NCI-H2227 (cell line): ENCODE results near the gene CD300H.
"Not testable (repeated sequence)": the region's sequence is repeated elsewhere in the genome, so short reads cannot be mapped to it uniquely, and the experiment has no call there.

Experiments used
- DNase-seq: peaks from one replicate; lab custom pipeline; 2025; ENCODE audit not compliant: unreplicated experiment; lab: John Stamatoyannopoulos, UW

Gene CD300H

DNA sequence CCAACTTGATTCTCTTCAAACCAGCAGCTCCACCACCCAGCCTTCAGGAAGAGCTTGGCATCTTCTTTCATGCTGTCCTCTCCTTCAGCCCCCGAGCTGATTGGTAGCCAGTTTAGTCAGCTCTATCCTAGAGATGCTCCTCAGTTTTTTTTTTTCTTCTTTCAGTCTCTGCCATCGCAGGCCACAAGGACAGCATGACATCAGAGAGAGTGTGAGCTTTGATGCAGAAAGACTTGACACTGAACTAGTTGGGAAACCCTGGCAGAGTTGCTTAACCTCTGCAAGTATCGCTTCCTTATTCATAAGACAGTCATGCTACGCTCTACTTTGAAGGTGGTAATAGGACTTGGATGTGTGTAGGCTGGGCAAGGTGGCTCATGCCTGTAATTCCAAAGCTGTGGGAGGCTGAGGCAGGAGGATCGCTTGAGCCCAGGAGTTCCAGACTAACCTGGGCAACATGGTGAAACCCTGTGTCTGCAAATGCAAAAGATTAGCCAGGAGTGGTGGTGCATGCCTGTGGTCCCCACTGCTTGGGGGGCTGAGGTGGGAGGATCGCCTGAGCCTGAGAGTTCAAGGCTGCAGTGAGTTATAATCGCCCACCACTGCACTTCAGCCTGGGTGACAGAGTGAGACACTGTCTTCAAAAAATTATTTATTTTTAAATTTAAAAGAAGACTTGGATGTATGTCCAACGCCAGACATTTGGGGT is 38.7 kb downstream of the CD300H start:
- no peak for DNase-seq

DNA sequence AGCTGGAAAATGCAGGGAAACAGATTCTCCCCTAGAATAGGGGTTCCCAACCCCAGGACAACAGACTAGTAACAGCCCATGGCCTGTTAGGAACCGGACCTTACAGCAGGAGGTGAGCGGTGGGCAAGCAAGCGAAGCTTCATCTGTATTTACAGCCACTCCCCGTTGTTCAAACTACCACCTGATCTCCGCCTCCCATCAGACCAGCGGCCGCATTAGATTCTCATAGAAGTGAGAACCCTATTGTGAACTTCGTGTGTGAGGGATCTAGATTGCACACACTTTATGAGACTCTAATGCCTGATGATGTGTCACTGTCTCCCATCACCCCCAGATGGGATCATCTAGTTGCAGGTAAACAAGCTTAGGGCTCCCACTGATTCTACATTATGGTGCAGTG is 39.6 kb downstream of the CD300H start:
- DNase-seq: no peak

DNA sequence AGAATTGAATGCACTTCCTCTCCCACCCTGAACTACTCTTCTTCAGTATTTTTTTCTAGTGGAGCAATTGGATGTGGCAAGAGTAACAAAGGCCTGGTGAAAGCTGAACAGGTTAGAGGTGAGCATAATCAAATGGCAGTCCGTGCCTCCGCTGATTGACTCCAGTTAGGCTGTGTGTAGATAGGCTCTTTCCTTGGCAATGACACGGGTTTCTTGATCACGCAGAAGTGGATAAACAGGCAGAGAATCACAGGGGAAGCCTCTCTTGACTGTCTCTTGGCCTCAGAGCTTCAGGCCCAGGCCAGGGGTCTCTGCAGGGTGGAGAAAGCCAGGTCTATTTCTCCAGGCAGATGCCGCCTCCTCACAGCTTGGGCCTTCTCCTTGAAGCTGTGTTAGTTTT is 40.2 kb downstream of the CD300H start:
- no peak for DNase-seq

DNA sequence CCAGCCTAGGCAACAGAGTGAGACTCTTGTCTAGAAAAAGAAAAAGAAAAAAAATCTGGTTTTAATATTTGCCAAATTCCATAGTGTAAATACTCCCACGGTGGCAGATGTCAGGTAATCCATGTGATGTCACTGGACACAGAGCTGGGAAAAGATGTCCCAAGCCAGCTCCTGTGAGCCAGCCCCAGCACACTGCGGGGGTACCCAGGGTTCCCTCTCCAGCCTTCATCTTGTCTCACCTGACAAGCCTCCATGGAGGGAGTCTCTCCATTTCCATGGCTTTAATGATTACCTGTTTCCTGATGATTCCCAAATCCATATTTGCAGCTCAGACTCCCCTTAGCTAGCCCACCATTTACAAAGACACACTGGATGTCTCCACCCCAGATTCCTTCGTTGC is 40.6 kb downstream of the CD300H start:
- no peak for DNase-seq

DNA sequence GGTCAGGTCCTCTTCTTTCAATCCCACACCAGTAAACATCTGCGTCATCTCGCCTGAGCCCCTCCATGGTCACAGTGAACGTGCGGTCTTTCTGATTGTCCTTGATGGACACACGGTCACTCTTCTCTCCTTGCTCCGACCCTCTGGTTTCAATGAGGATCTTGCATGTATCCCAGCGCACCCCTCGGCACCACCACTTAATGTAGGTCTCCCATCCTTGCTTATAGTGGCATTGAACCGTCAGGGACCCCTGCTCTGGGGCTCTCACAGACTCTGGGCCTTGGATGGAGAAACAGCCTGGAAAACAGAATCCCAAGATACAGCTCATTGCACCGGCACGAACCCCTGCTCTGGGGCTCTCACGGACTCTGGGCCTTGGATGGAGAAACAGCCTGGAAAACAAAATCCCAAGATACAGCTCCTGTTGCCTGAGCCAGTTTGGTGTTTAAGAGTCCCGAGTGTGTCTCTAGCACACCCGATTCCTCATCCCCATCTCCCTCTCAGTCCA is 41.5 kb downstream of the CD300H start:
- no peak for DNase-seq

DNA sequence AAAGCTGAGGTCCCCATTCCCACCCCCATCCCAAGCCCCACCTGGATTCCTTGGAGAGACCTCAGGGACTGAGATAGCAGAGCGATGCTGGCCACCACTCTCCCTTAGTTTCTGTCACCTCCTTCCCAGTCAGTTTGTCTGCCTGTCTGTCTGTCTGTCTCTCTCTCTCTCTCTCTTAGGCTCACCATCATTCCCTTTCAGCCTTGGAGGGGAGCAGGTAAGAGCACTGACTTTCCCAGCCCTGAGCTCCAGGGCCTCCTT is 41.9 kb downstream of the CD300H start:
- no peak for DNase-seq

DNA sequence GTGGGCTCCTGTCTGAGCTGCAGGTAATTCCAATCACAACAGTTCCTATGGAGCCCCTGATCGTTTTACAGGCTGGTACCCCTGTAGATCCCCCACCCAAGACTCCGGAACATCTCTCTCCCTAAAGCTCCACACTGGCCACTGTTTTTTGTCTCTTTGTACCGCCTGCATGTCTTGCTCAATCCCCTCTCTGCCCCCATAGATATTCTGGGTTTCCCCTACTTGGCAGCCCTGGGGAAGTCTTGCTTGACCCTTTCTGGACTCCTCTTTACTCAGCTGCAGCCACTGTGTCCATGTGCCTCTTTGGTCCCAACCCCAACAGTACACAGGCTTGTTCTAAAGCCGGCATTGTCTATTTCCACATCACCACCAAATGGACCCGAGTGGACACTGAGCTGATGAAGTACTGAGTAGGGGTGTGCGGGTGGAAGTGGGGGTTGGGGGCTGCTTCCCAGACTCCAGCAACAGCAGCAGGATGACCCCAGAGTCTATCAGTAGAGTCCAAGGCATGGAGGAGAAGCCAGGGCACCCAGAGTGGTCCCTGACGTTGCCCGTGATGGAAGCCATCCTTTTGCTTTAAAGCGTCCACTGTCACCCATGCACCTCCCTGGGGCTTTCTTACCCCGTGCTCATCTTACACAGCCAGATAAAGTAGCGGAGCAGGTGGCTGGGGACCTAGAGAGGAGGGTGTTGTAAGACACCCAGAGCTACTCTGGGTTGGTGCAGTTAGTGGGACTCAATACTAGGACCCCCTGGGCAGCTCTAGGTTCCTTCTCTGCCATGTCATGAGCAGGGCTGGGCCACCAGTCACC is 42.5 kb downstream of the CD300H start:
- DNase-seq: no peak

DNA sequence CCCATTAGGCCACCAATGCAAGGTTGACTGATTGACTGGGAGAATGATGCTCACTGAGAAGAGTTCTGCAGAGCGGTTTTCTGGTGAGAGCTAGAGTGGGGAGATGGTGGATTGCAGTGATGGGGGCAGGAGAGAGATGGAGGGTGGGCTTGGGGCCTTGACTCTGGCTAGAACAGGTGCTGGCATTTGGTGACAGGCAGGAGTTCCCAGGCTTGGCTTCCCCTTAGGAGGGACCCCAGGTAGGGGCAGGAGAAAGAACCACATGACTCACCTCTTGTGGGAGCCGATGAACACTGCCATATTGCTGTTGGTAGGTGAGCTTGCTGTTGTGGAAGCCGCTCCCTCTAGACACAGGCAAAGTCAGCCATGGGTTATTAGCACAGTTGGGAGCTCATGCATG is 44.0 kb downstream of the CD300H start:
- no peak for DNase-seq

DNA sequence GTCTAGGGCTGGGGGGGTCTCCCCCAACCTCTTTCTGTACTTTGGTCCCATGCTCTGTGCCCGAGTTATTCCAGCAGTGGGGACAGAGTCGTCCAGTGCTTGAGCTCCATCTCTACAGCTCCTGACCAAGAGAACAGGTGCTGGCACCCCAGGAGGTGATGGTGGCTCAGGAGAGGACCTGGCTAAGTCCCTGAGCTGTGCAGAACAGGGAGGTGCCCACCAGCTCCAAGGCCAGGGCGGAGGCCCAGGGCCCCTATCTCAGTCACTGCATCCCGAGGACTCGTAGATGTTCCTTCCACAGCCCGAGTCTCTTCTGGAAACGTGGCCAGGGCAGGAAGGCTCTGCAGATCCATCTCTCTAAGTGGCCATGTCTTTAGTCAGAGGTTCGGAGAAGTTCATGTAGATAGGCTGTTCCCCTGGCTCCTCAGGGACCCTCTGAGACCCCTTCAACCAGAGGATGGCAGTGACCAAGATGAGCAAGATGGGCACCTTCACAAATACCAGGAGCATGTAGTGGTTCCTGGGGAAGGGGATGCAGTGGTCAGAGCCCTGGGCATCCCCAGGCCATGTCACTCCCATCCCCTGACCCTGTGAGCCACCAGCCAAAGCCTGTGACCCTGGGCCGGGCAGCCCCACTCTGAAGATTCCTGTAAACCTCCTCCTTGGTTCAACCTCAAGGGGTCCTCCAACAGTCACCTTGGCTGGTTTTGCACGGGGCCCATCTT is 44.8 kb downstream of the CD300H start:
- no peak for DNase-seq

DNA sequence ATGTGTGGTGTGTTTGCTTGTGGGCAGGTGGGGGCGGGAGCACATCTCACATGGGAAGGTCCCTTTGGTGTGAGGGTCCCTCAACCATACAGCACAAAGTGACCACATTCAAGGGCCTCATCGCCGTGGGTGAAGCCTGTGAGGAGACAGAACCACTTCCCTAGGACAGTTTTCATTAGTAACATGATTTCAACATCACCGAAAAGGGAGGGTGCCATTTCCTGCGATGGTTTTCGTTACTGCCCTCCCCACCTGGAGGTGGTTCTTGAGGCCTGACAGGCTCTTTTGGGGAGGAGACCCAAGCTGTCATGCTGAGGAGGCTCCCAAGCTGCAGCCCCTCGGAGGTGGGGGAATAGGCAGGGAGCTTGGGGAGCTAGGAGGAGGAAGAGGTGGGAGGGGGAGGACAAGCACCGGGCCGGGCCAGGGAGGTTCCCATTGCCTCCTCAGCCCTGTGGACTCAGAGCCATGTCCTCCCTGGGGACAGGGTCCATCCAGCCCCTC is 45.6 kb downstream of the CD300H start:
- no peak for DNase-seq

DNA sequence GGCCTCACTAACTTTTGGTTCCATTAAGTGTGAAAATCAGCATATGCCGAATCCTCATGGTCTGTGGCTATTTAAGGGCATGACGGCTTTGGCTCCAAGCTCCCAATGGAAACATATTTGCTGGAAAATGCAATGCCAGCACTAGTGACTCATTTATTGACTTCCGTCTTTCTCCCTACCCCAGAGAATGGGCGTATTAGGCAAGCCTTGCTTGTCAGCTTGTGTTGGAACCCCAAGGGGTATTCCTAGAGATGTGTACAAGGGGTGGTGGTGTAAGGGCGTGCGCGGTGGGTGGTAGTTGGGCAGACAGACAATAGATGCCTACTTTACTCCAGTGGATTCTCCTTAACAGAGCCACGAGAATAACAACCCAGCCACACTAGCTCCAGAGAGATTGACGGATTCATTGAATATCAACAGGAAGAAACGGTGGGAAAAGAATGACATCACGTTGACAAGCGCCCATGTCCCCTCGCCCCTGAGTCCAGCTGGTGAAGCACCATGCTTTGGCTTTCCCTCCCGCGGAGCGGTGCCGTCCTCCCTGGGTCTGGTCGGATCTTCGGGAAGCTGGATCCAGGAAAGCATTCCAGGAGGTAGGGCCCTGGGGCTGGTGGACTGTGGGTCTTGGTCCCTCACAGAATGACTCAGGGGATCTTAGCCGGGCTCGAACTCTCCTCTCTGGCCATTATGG is 46.4 kb downstream of the CD300H start:
- no peak for DNase-seq

DNA sequence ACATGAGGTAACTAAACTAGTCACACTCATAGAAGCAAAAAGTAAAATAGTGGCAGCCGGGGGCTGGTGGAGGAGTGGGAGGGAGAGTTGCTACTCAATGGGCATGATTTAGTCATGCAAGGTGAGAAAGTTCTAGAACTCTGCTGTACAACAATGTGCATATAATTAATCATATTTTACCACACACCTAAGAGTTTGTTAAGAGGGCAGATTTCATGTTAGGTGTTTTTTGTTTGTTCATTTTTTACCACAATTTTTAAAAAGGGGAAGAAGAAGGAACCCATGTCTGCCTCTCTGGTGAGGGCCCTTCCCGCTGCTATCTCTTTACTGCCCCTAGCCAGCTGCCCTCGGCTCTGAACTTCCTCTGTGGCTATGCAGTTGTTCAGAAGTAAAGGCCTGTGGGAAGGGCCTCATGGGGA is 47.3 kb downstream of the CD300H start:
- DNase-seq: no peak

DNA sequence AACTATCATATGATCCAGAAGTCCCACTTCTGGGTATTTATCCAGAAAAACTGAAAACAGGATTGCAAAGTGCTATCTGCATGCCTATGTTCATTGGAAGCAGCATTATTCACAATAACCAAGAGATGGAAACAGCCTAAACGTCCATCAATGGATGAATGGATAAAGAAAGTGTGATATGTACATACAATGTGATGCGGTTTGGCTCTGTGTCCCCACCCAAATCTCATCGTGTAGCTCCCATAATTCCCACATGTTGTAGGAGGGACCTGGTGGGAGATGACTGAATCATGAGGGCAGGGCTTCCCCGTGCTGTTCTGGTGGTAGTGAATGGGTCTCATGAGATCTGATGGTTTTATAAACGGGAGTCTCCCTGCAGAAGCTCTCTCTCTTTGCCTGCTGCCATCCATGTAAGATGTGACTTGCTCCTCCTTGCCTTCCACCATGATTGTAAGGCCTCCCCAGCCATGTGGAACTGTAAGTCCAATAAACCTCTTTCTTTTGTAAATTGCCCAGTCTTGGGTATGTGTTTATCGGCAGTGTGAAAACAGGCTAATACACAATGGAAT is 48.8 kb downstream of the CD300H start:
- not testable (repeated sequence) for DNase-seq

DNA sequence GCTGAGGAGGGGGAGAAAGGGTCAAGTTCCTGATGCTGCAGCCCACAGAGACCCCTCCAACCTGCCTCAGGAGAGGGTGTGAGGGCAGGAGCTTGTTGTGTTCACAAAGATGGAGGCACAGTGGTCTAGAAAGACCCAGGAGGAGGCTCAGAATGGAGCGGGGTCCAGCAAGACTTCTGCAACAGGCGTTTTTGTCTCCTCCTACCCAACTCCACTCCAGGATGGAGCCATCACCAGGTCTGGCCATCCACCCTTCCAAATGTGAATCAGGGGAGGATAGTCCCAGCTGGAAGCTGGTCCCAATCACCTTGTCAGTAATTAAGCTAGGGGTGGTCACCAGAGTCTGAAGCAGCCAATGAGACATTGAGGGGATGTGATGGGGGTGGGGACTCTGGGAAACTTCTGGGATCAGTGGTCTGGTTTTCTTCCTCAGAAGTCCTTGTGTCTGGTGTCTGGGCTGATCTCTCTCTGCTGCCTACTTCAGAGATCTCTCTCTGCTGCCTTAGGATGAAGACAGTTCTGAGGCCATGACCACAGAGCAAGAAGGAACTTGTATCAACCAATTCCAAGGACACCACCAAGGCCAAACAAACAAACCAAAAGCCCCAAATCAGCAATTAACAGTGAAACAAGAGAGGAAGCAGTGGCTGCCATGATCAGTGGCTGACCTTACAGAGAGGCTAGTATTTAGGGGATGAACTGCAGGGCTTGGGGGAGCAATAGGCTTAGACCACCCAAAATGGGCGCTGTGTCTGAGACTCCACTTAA is 50.6 kb downstream of the CD300H start:
- no peak for DNase-seq

DNA sequence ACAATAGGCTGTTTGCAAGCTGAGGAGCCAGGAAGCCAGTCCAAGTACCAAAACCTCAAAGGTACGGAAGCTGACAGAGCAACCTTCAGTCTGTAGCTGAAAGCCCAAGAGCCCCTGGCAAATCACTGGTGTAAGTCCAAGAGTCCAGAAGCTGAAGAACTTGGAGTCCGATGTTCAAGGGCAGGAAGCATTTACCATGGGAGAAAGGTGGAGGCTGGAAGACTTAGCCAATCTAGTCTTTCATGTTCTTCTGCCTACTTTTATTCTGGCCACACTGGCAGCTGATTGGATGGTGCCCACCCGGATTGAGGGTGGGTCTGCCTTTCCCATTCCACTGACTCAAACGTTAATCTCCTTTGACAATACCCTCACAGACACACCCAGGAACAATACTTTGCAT is 51.4 kb downstream of the CD300H start:
- DNase-seq: no peak

DNA sequence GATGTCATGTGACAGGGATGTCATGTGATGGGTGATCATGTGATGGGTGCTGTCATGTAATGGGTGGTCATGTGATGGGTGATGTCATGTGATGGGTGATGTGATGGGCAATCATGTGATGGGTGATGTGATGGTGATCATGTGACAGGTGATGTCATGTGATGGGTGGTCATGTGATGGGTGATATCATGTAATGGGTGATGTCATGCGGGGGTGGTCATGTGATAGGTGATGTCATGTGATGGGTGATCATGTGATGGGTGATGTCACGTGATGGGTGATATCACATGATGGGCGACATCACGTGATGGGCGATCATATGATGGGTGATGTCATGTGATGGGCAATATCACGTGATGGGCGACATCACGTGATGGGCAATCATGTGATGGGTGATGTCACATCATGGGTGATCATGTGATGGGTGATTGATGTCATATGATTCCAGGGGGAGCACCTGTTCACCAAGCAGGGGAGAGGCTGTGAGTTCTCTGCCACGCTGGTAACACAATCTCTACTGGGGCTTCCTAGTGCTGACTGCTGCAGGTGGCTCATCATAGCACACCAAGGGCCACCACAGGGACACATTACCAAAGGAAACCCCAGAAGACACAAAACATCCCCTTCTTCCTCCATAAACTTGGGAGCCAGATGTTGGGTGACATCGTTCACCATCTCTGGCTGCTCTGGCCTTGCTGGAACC is 52.5 kb downstream of the CD300H start:
- peak; percentile 67 for DNase-seq

DNA sequence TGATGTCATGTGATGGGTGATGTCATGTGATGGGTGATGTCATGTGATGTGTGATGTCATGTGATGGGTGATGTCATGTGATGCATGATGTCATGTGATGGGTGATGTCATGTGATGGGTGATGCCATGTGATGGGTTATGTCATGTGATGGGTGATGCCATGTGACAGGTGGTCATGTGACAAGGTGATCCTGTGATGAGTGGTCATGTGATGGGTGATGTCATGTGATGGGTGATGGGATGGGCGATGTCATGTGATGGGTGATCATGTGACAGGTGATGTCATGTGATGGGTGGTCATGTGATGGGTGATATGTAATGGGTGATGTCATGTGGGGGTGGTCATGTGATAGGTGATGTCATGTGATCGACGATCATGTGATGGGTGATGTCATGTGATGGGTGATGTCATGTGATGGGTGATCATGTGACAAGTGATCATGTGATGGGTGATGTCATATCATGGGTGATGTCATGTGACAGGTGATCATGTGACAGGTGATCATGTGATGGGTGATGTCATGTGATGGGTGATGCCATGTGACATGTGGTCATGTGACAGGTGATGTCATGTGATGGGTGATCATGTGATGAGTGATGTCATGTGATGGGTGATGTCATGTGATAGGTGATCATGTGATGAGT is 53.2 kb downstream of the CD300H start:
- DNase-seq: peak; percentile 67

DNA sequence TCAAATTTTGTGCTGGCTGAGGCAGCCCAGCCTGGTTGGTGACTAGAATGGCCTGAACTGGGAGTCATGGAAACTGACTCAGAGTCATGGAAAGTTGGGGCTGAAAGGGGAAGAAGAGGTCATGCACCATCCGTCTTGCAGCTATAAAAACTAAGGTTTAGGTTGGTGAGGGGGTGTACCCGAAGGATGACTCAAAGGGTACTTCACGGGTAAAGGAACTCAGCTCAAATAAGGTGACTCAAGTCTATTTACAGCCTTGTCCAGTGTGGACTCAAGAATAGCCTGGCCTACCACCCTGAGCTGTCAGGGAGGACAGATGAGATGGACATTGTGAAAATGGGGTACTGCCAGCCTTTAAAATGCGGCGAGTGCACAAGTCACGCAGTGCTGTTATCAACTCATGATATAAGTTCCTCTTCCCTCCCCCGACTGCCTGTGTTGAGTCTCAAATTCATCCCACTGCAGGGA is 54.7 kb downstream of the CD300H start:
- DNase-seq: no peak

DNA sequence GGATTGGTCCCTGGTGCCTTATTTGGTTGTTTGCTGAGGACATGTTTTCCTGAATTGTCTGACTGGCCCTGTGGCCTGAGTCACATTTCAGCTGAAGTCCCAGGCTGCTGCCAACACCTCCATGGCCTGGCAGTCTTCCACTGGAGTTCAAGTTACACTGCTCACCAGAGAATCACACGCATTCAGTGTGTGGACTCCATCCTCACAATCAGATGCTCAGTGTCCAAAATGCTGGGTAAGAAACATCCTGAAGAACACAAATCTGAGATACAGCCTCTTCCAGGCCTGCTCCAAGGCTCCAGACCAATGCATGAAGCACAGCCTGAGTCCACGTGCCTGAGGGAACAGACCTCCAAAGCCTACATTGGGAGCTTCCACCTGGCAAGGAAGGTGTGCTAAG is 55.3 kb downstream of the CD300H start:
- DNase-seq: no peak
